GM23248 (cell line): ENCODE data around the gene ADAMTS14. TPM values are rescaled to one million over a fixed set of nuclear protein-coding genes. Genes with fewer than 3 reads are reported as not detected.

Experiments
- DNase-seq: peaks from one replicate; pipeline ENCODE4 v3.0.0-alpha.2; 2015
- H2AFZ ChIP-seq: fragments of 200-600 bp; sonication (generic); 2 replicates; pipeline ENCODE4 v1.6.1; 2016; ENCODE audit warnings: antibody characterized with exemption
- H3F3A ChIP-seq: fragments of 200-600 bp; sonication (generic); 2 replicates; pipeline ENCODE4 v1.6.1; 2016; ENCODE audit warnings: mild to moderate bottlenecking, antibody characterized with exemption, mixed run types; ENCODE audit not compliant: insufficient read depth
- H3K27ac ChIP-seq: fragments of 200-600 bp; sonication (generic); 2 replicates; pipeline ENCODE4 v1.5.1; 2016; ENCODE audit warnings: mild to moderate bottlenecking
- H3K27me3 ChIP-seq: fragments of 200-600 bp; sonication (generic); replicated peaks from 2 replicates; pipeline ENCODE4 v1.6.1; 2016; ENCODE audit warnings: mild to moderate bottlenecking; ENCODE audit not compliant: insufficient read depth
- H3K36me3 ChIP-seq: fragments of 200-600 bp; sonication (generic); 2 replicates; pipeline ENCODE4 v1.6.1; 2016; ENCODE audit warnings: low read depth, mild to moderate bottlenecking
- H3K4me1 ChIP-seq: fragments of 200-600 bp; sonication (generic); 2 replicates; pipeline ENCODE4 v1.6.1; 2016; ENCODE audit warnings: mild to moderate bottlenecking; ENCODE audit not compliant: insufficient read depth
- H3K4me2 ChIP-seq: fragments of 200-600 bp; sonication (generic); one replicate; pipeline ENCODE4 v1.6.1; 2016; ENCODE audit warnings: mild to moderate bottlenecking; ENCODE audit not compliant: unreplicated experiment
- H3K4me3 ChIP-seq: fragments of 200-600 bp; sonication (generic); 2 replicates; pipeline ENCODE4 v1.5.1; 2016; ENCODE audit warnings: mild to moderate bottlenecking
- H3K79me2 ChIP-seq: fragments of 200-600 bp; sonication (generic); 2 replicates; pipeline ENCODE4 v1.6.1; 2016; ENCODE audit warnings: mild to moderate bottlenecking; ENCODE audit not compliant: insufficient read depth
- H3K9ac ChIP-seq: fragments of 200-600 bp; sonication (generic); 2 replicates; pipeline ENCODE4 v1.6.1; 2016; ENCODE audit warnings: mild to moderate bottlenecking
- H3K9me2 ChIP-seq: fragments of 200-600 bp; sonication (generic); 2 replicates; pipeline ENCODE4 v1.6.1; 2016; ENCODE audit warnings: mixed run types, mild to moderate bottlenecking, moderate library complexity; ENCODE audit not compliant: insufficient read depth
- H3K9me3 ChIP-seq: fragments of 200-600 bp; sonication (generic); one replicate; pipeline ENCODE4 v1.6.1; 2017; ENCODE audit warnings: low read depth
- H4K20me1 ChIP-seq: fragments of 200-600 bp; sonication (generic); 2 replicates; pipeline ENCODE4 v1.6.0; 2016; ENCODE audit not compliant: insufficient read depth
- EZH2 ChIP-seq: fragments of 200-600 bp; sonication (generic); IDR thresholded peaks from 2 replicates; pipeline ENCODE4 v1.6.1; 2018; ENCODE audit warnings: antibody characterized with exemption, mild to moderate bottlenecking; ENCODE audit not compliant: insufficient read depth, poor library complexity, severe bottlenecking
- EZH2phosphoT487 ChIP-seq: fragments of 200-600 bp; sonication (generic); IDR thresholded peaks from 2 replicates; pipeline ENCODE4 v1.6.1; 2018; ENCODE audit warnings: antibody characterized with exemption, moderate library complexity, mild to moderate bottlenecking, low read depth; ENCODE audit not compliant: insufficient read depth
- WGBS, 2 experiments: methylation state at CpG; one replicate each; pipeline ENCODE4 v1.1.6; 2015 to 2017; ENCODE audit warnings: low lambda C conversion rate in 2 of 2, low coverage in 1 of 2; ENCODE audit errors: missing lambda C conversion rate in 2 of 2; 5-methylcytosine and 5-hydroxymethylcytosine counted together
- in situ Hi-C: fragments of 300-500 bp; cut with MboI; formaldehyde crosslinking; loops from 2 replicates; pipeline ENCODE4 v1.15.0; 2020
- polyA plus RNA-seq: library from polyadenylated mRNA; unstranded; fragments of >200 nt; fragmentation: Nextera tagmentation; extraction: Ambion mirVana; gene quantifications from 2 replicates; pipeline ENCODE4 v1.2.1, GENCODE V29; 2016
- total RNA-seq: library from RNA; depleted of rRNA; stranded (reverse); fragments of >200 nt; shearing (Covaris generic); gene quantifications from 2 replicates; pipeline ENCODE4 v1.2.3, GENCODE V29; 2014

ADAMTS14 gene
- total and polyA plus RNA-seq, 2 experiments from 2014 or later: 0.91 to 0.97 TPM

- TF ChIP-seq EZH2: no peak
- no peak for TF ChIP-seq EZH2phosphoT487
- Histone ChIP-seq H2AFZ (no peak overlapping the region), H3K4me3 (no peak overlapping the region), H3K27ac (no peak overlapping the region), H3F3A (no peaks in the 10 kb centered on the region), H3K9me3 (no peaks in the 10 kb centered on the region), H4K20me1 (no peaks in the 10 kb centered on the region), H3K79me2 (no peaks in the 10 kb centered on the region), H3K4me2 (no peak overlapping the region), H3K27me3 (no peaks in the 10 kb centered on the region), H3K9me2 (no peaks in the 10 kb centered on the region), H3K4me1 (0 out of 2 replicates have a peak, but pooled peaks cover 4% of the 10 kb centered on the region), H3K9ac (no peak overlapping the region), H3K36me3 (no peaks in the 10 kb centered on the region)
- DNase-seq: no peak
- in situ Hi-C loops: no loop called here
- 87 to 89% methylated on average over 2 of the region's 2 CpGs for WGBS, 2 experiments
These were observed 73.2 kb downstream of the ADAMTS14 start for GRCh38 chr10:70745555-70745954.

GRCh38 chr10:70747192-70747965 lies 75.1 kb downstream of the ADAMTS14 start:
- in situ Hi-C loops: no loop called here
- H3K9me3 ChIP-seq: no peaks in the 10 kb centered on the region
- no peaks in the 10 kb centered on the region for H3F3A ChIP-seq
- 84 to 85% methylated on average over 13 to 15 of the region's 15 CpGs for WGBS, 2 experiments
- H3K27me3 ChIP-seq: no peaks in the 10 kb centered on the region
- TF ChIP-seq EZH2: no peak
- no peak for TF ChIP-seq EZH2phosphoT487
- H4K20me1 ChIP-seq: no peaks in the 10 kb centered on the region
- 0 out of 2 replicates have a peak, but pooled peaks cover 4% of the 10 kb centered on the region for H3K4me1 ChIP-seq
- H3K36me3 ChIP-seq: no peaks in the 10 kb centered on the region
- no peaks in the 10 kb centered on the region for H3K9me2 ChIP-seq
- no peak overlapping the region for H3K9ac ChIP-seq
- H3K79me2 ChIP-seq: no peaks in the 10 kb centered on the region
- H2AFZ ChIP-seq: no peak overlapping the region
- H3K27ac ChIP-seq: no peak overlapping the region
- no peak overlapping the region for H3K4me3 ChIP-seq
- no peak overlapping the region for H3K4me2 ChIP-seq
- DNase-seq: no peak

GRCh38 chr10:70748305-70748704 lies 76.0 kb downstream of the ADAMTS14 start:
- Histone ChIP-seq H2AFZ (no peak overlapping the region), H4K20me1 (no peaks in the 10 kb centered on the region), H3K4me2 (no peak overlapping the region), H3K36me3 (no peaks in the 10 kb centered on the region), H3K9ac (no peak overlapping the region), H3K9me3 (no peaks in the 10 kb centered on the region), H3K79me2 (no peaks in the 10 kb centered on the region), H3K27ac (no peak overlapping the region), H3K4me1 (no peaks in the 10 kb centered on the region), H3F3A (no peaks in the 10 kb centered on the region), H3K9me2 (no peaks in the 10 kb centered on the region), H3K27me3 (no peaks in the 10 kb centered on the region), H3K4me3 (no peak overlapping the region)
- in situ Hi-C loops: no loop called here
- no peak for DNase-seq
- TF ChIP-seq EZH2phosphoT487 (no peak), EZH2 (no peak)
- WGBS, 2 experiments: 100% methylated on average over 2 to 3 of the region's 3 CpGs

DNA sequence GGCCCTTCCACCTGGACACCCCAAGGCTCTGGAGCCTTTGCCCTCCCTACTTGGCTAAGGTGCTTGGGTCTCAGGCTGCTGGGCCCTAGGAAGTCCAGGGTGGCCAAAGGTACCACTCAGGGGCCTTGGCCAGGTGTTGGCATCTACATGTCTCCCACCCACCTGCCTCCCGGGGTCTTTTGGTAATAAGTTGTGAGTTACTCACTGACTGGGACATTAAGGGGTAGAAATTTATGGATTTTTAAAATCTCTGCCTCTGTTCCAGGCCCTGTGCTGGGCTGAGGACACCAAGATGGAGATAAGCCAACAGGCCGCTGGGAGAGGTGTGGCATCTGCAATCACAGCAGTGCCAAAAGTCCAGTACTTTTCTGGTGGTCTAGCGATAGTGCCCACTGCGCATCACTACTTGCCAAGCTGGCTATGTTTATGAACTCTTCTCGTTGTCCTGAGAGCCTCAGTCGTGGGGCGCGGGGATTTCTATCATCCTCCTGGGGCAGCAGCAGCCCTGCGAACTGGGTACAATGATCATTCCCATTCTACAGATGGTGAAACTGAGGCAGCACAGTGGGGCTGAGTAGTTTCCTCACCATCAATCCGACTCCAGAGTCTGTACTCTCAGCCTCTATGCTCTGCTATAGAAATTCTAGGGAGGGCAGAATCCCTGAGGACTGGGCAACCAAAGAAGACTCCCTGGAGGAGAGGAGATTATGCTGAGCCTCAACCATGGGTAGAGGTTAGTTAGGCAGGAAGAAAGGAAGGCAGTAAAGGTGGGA lies 76.7 kb downstream of the ADAMTS14 start:
- H3K9me3 ChIP-seq: no peaks in the 10 kb centered on the region
- no peak overlapping the region for H3K27ac ChIP-seq
- H3K27me3 ChIP-seq: no peaks in the 10 kb centered on the region
- H2AFZ ChIP-seq: no peak overlapping the region
- 89 to 95% methylated on average over 10 of the region's 10 CpGs for whole genome bisulfite sequencing, 2 experiments
- H4K20me1 ChIP-seq: no peaks in the 10 kb centered on the region
- H3K9me2 ChIP-seq: no peaks in the 10 kb centered on the region
- no peaks in the 10 kb centered on the region for H3K79me2 ChIP-seq
- no peak overlapping the region for H3K4me3 ChIP-seq
- TF ChIP-seq EZH2 (no peak), EZH2phosphoT487 (no peak)
- DNase-seq: no peak
- H3K36me3 ChIP-seq: no peaks in the 10 kb centered on the region
- no peaks in the 10 kb centered on the region for H3K4me1 ChIP-seq
- H3K9ac ChIP-seq: no peak overlapping the region
- no peak overlapping the region for H3K4me2 ChIP-seq
- H3F3A ChIP-seq: no peaks in the 10 kb centered on the region
- in situ Hi-C loops: no loop called here
